ENCODE results near the gene PTPA.
A peak's percentile ranks its signal among the peaks of the same experiment; 100 is the strongest.

The PTPA gene

DNA sequence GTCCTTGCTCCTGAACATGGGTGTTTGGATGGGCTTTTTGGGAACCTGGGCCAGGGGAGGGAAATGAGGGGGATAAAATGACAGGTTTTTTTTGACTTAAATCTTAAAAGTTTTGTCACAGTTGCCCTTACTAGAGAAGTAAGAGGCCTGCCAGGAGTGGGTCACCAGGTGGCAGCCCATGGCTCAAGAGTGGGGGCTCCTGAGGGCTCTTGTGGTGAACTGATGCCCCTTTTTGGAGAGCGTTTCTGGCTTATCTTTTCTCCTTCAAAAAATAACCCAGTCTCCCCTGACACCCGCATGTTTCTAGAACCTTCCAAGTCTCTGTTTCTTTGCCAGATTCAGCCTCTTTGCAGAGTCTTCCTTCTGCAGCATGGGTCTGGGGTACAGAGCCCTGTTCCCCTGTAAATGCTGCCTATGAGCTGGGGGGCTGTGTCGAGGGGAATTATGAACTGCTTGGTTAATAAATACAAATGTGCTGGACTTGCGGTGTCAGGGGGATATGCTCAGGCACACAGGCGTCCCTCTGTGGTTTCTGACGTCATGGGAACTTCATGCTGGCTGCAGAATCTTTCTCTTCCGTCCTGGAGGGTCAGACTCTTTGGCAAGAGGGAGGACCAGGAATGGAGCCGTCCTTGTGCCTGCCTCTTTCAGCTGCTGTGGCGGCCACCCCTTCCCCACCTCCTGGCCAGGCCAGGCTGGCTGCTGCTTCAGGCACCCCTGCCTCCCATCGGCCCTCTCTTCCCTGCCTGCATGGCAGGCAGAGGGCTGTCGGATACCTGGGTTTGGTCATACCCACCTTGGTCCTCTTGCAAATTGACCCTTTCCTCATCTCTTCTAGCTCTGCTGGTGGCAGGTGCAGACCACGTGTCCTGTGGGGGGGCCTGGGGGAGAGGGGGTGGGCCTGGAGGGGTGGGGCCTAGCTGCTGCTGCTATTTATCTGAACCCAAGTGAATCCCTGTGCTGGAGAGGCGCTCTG is 30.1 kb downstream of the PTPA start:
- H3K36me3 Mint-ChIP-seq = peaks cover 18% of the 10 kb centered on the region
- no peaks in the 10 kb centered on the region for H3K27me3 Mint-ChIP-seq
- peaks cover 39% of the 10 kb centered on the region for H3K4me1 Mint-ChIP-seq
- peak overlapping the region; percentile 96 for H3K27ac Mint-ChIP-seq
- DNase-seq = no peak
- no peaks in the 10 kb centered on the region for H3K9me3 Mint-ChIP-seq
- peak overlapping the region; percentile 74 for H3K4me3 Mint-ChIP-seq
- CTCF ChIA-PET = interaction anchor here (1.2 to 4.7 kb wide), 11 partner anchors 8 to 483 kb away, joined by 3 to 55 read pairs (median 10); partner anchors contain the start of gene C9orf50

DNA sequence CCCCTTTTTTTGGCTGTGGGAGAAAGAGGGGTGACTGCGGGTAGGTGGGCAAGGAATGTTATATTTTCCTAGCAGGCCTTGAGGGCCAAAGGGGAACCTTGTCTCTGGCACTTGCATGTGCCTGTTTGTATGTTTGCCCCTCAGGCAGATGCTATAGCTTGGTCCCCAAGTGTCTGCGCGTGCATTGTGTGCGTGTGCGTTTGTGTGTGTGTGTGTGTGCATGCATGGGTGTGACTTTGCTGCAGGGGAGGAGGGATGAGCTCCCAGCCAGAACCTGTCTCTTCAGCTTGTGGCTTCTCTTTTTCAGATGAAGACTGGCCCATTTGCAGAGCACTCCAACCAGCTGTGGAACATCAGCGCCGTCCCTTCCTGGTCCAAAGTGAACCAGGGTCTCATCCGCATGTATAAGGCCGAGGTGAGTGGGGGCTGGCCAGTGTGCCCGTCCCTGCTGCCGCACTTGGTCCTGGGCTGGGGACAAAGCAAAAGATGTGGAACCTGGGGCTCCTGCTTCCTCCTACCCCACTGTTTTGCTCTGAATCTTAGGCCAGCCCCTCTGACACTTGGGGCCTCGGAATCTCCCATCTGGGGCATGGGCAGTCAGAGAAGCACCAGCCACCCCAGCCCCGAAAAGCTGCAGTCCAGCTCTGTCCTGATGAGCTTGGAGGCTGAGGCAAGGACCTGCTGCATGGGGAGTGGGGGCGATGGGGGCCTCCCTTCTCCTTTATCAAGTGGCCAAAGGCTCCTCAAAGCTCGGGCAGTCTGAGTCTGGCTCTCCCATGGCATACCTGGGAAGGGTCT is 31.1 kb downstream of the PTPA start:
- no peak for DNase-seq
- Mint-ChIP-seq H3K36me3 (peaks cover 16% of the 10 kb centered on the region), H3K4me3 (no peak overlapping the region), H3K27ac (peak overlapping the region; percentile 96), H3K4me1 (peaks cover 39% of the 10 kb centered on the region), H3K9me3 (no peaks in the 10 kb centered on the region), H3K27me3 (no peaks in the 10 kb centered on the region)
- CTCF ChIA-PET = interaction anchor here (0.7 to 4.7 kb wide), 25 partner anchors 8 to 497 kb away, joined by 3 to 55 read pairs (median 4); partner anchors contain the start of genes C9orf50, DOLPP1 and NTMT1

DNA sequence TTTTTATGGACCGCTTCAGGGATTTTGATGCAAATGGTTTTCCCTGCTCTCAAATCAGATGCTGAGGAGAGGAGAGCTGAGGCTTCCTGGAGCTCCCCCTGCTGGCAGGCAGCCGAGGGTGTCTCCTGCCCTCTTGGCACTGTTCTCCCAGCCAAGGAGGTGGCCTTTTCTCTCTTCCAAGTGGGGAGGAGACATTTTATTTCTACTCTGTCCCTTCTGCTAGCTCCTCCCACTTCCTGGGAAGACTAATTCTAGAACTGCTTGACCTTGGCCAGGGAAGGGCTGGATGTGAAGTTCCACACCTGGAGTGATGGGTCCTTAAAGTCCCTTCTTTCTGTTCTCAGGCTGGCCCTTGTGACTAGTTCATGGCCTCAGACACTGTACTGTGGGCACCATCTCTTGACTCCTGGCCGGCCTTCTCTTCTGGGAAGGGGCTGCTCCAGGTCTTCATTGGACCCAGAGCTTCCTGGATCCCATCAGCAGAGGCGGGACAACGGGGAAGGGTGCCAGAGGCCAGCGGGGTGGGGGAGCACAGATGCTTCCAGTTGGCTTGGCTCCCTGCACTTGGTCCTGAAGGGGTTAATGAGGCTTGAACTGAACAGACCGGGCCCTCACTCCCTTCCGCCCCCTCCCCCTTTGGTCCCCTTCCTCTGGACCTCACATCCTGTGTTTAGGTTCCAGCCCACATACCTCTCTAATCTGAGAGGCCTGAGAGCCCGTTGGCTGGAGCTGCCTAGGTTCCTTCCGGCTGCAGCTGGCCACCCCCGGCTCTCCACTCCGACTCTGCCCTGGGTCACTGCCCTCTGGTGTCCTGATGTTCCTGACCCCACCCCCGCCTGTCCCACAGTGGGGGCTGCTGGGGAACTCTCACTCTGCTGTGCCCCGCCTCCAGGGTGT is 32.1 kb downstream of the PTPA start:
- no peaks in the 10 kb centered on the region for H3K9me3 Mint-ChIP-seq
- CTCF ChIA-PET = interaction anchor here (0.6 to 4.7 kb wide), 25 partner anchors 8 to 497 kb away, joined by 3 to 55 read pairs (median 3); partner anchors contain the start of genes DOLPP1 and NTMT1
- peaks cover 11% of the 10 kb centered on the region for H3K36me3 Mint-ChIP-seq
- peaks cover 39% of the 10 kb centered on the region for H3K4me1 Mint-ChIP-seq
- peak; percentile 81 for DNase-seq
- no peaks in the 10 kb centered on the region for H3K27me3 Mint-ChIP-seq
- H3K4me3 Mint-ChIP-seq = no peak overlapping the region
- H3K27ac Mint-ChIP-seq = peak overlapping the region; percentile 96

DNA sequence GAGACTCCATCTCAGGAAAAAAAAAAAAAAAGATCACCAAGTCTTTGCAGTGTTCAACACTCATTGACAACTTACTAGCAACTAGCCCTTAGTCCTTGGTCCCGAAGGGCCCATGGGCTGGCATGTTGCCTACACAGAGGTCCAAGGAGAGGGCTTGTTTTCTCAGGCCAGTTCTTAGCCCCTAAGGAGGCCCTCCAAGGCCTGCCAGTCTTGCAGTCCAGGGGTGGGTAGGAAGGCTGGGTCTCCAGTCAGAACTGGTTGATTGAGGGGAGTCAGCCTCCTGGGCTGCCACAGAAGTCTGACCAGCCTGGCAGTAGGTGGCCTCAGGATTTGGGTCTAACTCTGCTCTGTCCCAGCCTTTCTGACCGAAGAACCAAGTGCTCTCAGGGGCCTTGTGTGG is 34.1 kb downstream of the PTPA start:
- H3K4me3 Mint-ChIP-seq = no peak overlapping the region

DNA sequence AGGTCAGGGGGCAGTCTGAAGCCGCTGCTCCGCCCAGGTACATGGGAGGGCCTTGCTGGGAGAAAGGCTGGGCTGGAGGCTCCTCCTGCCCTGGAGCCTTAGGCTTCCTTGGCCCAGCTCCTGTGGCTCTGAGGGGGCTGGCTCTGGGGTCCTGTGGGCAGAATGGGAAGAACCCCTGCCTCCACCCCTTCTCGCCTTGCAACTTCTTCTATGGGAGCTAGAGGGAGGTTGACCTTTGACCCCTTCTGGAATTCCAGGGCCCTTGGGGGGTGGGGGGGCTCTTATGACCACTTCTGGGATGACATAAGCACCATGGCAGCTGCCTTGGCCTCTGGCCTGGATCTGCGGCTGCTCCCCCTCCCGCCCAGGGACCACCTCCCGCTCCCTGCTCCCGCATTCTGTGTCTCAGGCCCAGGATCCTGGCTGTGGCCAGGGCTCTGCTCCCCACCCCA is 34.7 kb downstream of the PTPA start:
- no peak overlapping the region for H3K4me3 Mint-ChIP-seq
- CTCF ChIA-PET = interaction anchor here (1.4 to 2.8 kb wide), 3 partner anchors 14 to 465 kb away, joined by 3 to 14 read pairs (median 3); no protein-coding TSS in a partner anchor
- H3K36me3 Mint-ChIP-seq = peaks cover 13% of the 10 kb centered on the region
- no peak for DNase-seq
- no peaks in the 10 kb centered on the region for H3K9me3 Mint-ChIP-seq
- no peak overlapping the region for H3K27ac Mint-ChIP-seq
- no peaks in the 10 kb centered on the region for H3K27me3 Mint-ChIP-seq
- H3K4me1 Mint-ChIP-seq = peaks cover 25% of the 10 kb centered on the region

More for the DNA sequence above, 34.1 kb downstream of the PTPA start:
- CTCF ChIA-PET = interaction anchor here (1.4 to 2.8 kb wide), 3 partner anchors 14 to 466 kb away, joined by 3 to 14 read pairs (median 3); no protein-coding TSS in a partner anchor
- no peak for DNase-seq
- Mint-ChIP-seq H3K27ac (no peak overlapping the region), H3K27me3 (no peaks in the 10 kb centered on the region), H3K9me3 (no peaks in the 10 kb centered on the region), H3K36me3 (peaks cover 13% of the 10 kb centered on the region), H3K4me1 (peaks cover 30% of the 10 kb centered on the region)

DNA sequence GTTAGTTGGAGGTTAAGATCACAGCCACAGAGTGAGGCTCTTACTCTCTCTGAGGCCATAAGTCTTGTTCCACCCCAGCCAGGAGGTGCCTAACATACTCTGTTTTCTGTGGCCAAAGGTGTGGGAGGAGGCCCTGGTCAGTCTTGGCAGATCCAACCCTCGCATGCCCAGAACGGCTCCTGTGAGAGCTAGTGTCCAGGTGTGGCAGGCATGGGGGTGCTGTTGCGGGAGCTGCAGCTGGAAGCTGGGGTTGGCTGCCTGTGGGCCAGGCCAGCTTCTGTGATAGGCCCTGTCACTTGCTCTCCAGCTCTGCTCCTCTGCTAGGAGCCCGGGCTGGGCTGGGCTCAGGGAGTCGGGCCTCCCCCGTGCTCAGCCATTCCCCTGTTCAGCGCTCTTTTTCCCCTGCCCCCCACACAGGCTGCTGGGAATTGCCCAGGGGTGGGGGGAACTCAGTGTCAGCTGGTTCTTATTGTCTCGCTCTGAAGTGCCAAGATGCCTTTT is 35.3 kb downstream of the PTPA start:
- Mint-ChIP-seq H3K27ac (no peak overlapping the region), H3K4me3 (no peak overlapping the region), H3K4me1 (peaks cover 19% of the 10 kb centered on the region), H3K9me3 (no peaks in the 10 kb centered on the region), H3K36me3 (peaks cover 13% of the 10 kb centered on the region), H3K27me3 (no peaks in the 10 kb centered on the region)
- CTCF ChIA-PET = interaction anchor here (1.4 to 2.8 kb wide), 3 partner anchors 15 to 465 kb away, joined by 3 to 14 read pairs (median 3); no protein-coding TSS in a partner anchor
- DNase-seq = no peak

DNA sequence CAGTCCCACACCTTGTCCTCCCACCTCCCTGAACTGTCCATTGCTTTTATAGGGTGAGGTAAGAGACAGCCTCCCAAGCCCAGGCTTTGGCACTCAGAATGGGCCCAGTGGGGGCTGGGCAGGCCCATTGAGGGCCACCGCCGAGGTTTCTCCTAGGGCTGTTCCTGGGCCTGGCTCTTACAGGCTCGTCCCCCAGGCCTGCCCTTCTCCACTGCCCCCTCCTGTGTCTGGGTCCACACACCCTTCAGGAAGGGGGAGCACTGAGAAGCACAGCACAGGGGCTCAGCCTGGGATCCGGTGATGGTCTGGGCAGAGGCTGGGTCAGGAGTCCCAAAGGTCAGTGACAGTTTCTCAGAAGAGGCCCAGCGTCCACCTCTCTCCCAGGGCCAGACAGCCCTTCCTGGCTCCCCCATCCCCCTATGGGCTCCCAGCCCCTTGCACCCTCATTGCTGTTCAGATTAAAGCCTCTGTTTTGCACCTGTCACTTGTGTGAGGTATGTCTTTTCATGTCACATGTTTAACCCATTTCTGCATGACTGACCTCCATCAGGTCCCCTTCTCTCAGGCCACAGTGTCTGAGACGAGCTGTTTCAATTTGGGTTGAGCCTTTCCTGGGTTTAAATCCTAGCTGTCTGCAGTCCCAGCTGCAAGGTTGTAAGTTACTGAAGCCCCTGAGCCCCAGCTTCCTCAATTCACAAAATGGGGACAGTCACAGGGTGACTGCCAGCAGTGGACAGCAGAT is 37.4 kb downstream of the PTPA start:
- no peak overlapping the region for H3K4me3 Mint-ChIP-seq
- H3K4me1 Mint-ChIP-seq = peaks cover 4% of the 10 kb centered on the region
- CTCF ChIA-PET = interaction anchor here (0.8 to 1.2 kb wide), 3 partner anchors 8 to 477 kb away, joined by 3 to 5 read pairs (median 3); no protein-coding TSS in a partner anchor
- no peak for DNase-seq
- H3K9me3 Mint-ChIP-seq = no peaks in the 10 kb centered on the region
- no peak overlapping the region for H3K27ac Mint-ChIP-seq
- no peaks in the 10 kb centered on the region for H3K27me3 Mint-ChIP-seq
- H3K36me3 Mint-ChIP-seq = peaks cover 9% of the 10 kb centered on the region

DNA sequence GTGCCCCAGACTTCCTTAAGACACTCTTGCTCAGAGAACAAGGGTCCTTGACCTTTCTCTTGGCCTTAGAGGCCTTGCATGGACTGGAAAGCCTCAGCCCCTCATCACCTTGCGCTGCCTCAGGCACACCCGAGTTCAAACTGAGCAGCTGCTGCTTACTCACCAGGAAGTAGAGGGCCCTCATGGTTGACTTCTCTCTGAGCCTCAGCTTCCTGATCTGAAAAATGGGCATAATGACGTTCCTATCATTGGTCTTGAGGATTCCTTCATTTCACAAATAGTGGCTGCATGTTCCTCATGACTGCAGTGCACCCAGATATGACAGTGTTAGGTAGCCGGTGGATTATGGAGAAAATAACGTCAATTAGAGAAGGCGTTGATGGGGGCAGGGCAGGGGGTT is 38.2 kb downstream of the PTPA start:
- H3K4me1 Mint-ChIP-seq = peaks cover 4% of the 10 kb centered on the region
- H3K27me3 Mint-ChIP-seq = no peaks in the 10 kb centered on the region
- CTCF ChIA-PET = interaction anchor here (0.8 to 1.2 kb wide), 3 partner anchors 9 to 476 kb away, joined by 3 to 5 read pairs (median 3); no protein-coding TSS in a partner anchor
- H3K36me3 Mint-ChIP-seq = peaks cover 4% of the 10 kb centered on the region
- no peak overlapping the region for H3K27ac Mint-ChIP-seq
- H3K9me3 Mint-ChIP-seq = no peaks in the 10 kb centered on the region
- no peak for DNase-seq
- no peak overlapping the region for H3K4me3 Mint-ChIP-seq

DNA sequence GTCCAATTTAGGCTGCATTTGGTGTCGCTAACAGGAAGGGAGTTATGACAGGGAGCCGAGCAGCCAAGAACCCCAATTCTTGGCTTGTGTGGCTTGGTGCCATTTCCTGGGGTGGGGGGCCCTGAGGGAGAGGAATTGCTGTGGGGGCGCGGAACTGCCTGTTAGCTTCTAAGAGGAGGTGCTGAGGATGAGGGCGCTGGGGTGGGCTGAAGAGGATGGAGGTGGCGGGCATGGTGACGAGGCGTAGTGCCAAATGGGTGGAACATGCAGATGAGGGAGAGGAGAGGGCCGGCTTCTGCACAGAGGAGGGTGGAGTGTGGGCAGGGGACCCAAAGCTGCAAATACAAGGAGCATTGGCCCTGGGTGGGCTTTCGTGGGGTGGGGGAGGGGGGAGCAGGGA is 38.9 kb downstream of the PTPA start:
- CTCF ChIA-PET = no interaction called here
- Mint-ChIP-seq H3K27ac (no peak overlapping the region), H3K36me3 (peaks cover 4% of the 10 kb centered on the region)

DNA sequence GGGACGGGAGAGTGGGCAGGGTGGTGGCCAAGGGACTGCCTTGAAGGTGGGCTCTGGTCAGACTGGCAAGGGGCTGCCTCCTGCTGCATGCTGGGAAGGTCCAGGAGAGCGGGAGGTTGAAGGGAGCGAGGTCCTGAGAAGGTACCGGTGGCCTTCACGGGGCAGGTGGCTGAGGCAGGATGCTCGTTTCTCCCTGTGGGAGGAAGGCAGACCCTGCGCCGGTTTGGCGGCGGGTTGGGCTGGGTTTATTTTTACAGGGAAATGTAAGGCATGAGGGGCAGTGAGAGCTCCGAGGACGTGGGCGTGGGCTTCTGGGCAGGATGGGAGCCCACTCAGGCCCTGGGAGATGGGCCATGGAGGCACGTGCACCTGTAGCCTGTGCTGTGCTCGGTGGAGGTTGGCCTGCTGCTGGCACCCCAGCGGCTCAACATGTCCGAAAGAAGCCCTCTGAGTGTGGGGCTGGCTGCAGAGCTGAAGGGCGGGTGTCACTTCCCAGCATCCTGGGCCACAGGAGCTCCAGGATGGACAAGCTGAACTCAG is 39.5 kb downstream of the PTPA start:
- H3K4me3 Mint-ChIP-seq = no peak overlapping the region
- no peak overlapping the region for H3K27ac Mint-ChIP-seq
- H3K9me3 Mint-ChIP-seq = no peaks in the 10 kb centered on the region
- no peaks in the 10 kb centered on the region for H3K27me3 Mint-ChIP-seq
- CTCF ChIA-PET = interaction anchor here (2.3 kb wide), 1 partner anchor 8 kb away, joined by 12 read pairs; no protein-coding TSS in a partner anchor
- peaks cover 4% of the 10 kb centered on the region for H3K4me1 Mint-ChIP-seq
- peaks cover 4% of the 10 kb centered on the region for H3K36me3 Mint-ChIP-seq
- no peak for DNase-seq

More for the DNA sequence above, 38.9 kb downstream of the PTPA start:
- Mint-ChIP-seq H3K27me3 (no peaks in the 10 kb centered on the region), H3K4me1 (peaks cover 4% of the 10 kb centered on the region), H3K9me3 (no peaks in the 10 kb centered on the region), H3K4me3 (no peak overlapping the region)
- DNase-seq = no peak

DNA sequence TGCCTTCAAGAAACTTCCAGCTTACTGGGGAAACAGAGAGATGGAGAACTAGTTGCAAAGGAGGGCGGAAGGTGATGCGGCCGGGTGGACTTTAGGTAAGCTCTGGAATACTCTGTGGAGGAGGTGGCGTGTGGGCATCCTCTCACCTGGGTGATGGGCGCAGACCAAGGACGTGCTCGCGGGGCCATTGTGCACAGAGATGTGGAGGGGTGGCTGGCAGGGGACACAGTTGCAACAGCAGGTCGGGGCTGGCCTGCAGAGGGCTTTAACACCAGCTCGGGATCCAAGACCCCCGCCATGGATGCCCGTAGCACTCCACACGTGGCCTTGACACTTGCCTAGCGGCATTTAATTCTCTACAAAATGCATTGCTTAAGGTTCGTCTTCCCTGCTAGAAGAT is 40.3 kb downstream of the PTPA start:
- Mint-ChIP-seq H3K9me3 (no peaks in the 10 kb centered on the region), H3K27me3 (no peaks in the 10 kb centered on the region), H3K27ac (no peak overlapping the region), H3K4me1 (peaks cover 4% of the 10 kb centered on the region), H3K36me3 (peaks cover 4% of the 10 kb centered on the region), H3K4me3 (no peak overlapping the region)
- DNase-seq = no peak
- CTCF ChIA-PET = interaction anchor here (2.3 kb wide), 1 partner anchor 9 kb away, joined by 12 read pairs; no protein-coding TSS in a partner anchor

DNA sequence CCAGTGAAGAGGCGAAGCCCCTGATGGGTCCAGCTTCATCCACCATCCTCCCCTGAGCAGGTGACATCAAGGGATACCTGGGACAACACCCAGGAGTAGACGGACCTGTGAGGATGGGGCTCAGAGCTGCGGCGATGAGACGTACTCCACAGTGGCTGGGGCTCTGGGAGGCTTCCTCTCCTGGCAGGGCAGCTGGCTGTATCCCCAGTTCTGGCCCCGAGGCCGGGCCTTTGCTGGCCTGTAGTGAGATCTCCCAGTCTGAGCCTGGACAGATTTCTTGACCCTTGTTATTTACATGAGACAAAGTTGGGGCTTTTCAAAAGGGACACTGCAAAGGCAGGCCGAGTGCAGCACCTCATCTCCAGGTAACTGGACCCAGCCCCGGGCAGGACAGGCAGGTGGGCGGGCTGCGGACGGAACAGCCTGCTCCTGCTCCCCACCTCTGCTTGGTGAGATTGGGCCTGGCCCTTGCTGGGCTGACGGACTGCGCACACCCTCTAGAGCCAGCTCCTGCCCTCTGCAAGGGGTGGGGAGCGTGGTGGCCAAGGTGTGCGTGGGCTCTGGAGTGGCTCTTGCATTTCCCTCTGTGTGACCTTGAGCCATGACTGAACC is 43.8 kb downstream of the PTPA start:
- no peaks in the 10 kb centered on the region for H3K27me3 Mint-ChIP-seq
- no peaks in the 10 kb centered on the region for H3K36me3 Mint-ChIP-seq
- CTCF ChIA-PET = no interaction called here
- H3K4me1 Mint-ChIP-seq = no peaks in the 10 kb centered on the region
- no peak overlapping the region for H3K4me3 Mint-ChIP-seq
- DNase-seq = no peak
- H3K27ac Mint-ChIP-seq = no peak overlapping the region
- no peaks in the 10 kb centered on the region for H3K9me3 Mint-ChIP-seq

All from activated naive CD4-positive, alpha-beta T cell treated with anti-CD3 and anti-CD28 coated beads, Interleukin-2, amount 10 ng/mL, durations not matched to agents 7 days and 5 days (primary cell).